ENCODE results near the gene PRKCQ.
"Not testable (repeated sequence)": the region's sequence is repeated elsewhere in the genome, so short reads cannot be mapped to it uniquely, and the experiment has no call there.

PRKCQ gene

GRCh38 chr10:6593241-6593671, 13.2 kb upstream of the PRKCQ start:
- FAIRE-seq, result no peak

GRCh38 chr10:6592080-6592479, 12.0 kb upstream of the PRKCQ start:
- no peak for FAIRE-seq

GRCh38 chr10:6591668-6592067, 11.6 kb upstream of the PRKCQ start:
- FAIRE-seq, result no peak

- FAIRE-seq, result no peak
Measured at GRCh38 chr10:6590100-6590499, 10.0 kb upstream of the PRKCQ start.

GRCh38 chr10:6589287-6590094, 9.4 kb upstream of the PRKCQ start:
- no peak for FAIRE-seq

- no peak for FAIRE-seq
Measured at GRCh38 chr10:6588845-6589244, 8.8 kb upstream of the PRKCQ start.

DNA sequence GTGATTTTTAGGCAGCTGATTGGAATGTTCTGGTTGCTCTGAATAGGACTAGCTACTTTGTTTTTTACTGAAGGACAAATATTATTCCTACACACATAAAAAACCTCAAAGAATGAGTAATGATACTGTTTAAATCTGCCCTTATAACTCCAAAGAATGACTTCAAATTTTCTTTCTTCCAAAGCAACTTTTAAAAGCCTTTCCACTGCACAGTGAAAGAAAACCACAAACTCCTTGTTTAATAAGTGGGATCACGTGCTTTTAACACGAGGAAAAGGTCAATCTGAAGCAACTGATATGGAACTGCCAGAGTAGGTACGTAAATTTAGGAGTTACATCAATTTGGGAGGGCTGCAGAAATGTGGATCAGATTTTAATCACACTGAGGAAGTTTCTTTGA, 8.0 kb upstream of the PRKCQ start:
- no peak for FAIRE-seq

- FAIRE-seq, result no peak
Measured at GRCh38 chr10:6586501-6586900, 6.4 kb upstream of the PRKCQ start.

GRCh38 chr10:6583447-6583846, 3.4 kb upstream of the PRKCQ start:
- FAIRE-seq, result no peak

DNA sequence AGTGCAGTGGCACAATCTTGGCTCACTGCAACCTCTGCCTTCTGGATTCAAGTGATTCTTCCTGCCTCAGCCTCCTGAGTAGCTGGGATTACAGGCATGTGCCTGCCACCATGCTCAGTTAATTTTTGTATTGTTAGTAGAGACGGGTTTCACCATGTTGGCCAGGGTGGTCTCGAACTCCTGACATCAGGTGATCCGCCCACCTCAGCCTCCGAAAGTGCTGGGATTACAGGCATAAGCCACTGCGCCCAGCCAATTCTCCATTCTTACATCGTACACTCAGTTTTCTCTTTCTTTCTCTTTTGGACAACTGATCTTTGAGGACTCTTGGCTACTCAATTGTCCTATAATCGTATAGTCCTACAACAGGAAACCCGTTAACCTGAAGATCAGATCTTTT, 2.8 kb upstream of the PRKCQ start:
- not testable (repeated sequence) for FAIRE-seq

DNA sequence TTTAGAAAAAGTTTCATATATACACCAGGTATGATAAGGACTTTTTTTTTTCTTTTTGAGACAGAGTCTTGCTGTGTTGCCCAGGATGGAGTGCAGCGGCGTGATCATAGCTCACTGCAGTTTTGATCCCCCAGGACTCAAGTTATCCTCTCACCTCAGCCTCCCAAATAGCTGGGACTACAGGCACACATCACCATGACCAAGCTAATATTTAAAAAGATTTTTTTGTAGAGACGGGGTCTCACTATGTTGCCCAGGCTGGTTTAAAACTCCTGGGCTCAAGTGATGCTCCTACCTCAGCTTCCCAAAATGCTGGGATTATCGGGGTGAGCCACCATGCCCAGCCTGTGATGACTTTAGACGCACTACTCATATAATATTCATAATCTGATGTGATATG, 2.2 kb upstream of the PRKCQ start:
- FAIRE-seq, result no peak

DNA sequence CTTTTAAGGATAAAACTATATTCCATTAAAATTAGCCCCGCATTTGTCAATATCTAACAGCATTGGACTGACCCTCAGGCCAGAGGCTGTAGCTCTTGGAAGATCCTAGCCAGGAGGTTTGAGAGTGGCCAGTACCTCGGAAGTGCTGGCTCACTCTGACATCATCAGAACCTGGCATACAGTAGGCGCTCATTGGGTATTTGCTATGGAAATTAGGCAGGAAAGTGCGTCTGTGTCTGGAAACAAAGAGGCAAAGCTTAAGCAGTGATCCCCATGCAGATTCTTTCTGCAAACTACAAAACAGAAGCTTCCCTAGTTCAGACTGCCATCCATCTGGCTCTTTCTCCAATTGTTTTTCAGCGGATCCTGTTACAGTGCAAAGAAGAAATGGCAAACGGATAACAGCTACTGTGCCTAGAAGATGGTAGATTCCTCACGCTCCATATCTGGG, 1.7 kb upstream of the PRKCQ start:
- FAIRE-seq, result no peak

DNA sequence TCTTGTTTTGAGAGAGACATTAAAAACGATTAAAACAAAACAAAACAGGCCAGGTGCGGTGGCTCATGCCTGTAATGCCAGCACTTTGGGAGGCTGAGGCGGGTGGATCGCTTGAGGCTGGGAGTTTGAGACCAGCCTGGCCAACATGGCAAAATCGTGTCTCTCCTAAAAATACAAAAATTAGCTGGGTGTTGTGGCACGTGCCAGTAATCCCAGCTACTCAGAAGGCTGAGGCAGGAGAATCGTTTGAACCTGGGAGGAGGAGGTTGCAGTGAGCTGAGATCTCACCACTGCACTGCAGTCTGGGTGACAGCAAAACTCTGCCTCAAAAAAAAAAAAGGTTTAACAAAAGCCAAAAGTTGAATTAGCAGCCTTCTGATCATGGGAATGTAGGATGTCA, 1.1 kb upstream of the PRKCQ start:
- not testable (repeated sequence) for FAIRE-seq

DNA sequence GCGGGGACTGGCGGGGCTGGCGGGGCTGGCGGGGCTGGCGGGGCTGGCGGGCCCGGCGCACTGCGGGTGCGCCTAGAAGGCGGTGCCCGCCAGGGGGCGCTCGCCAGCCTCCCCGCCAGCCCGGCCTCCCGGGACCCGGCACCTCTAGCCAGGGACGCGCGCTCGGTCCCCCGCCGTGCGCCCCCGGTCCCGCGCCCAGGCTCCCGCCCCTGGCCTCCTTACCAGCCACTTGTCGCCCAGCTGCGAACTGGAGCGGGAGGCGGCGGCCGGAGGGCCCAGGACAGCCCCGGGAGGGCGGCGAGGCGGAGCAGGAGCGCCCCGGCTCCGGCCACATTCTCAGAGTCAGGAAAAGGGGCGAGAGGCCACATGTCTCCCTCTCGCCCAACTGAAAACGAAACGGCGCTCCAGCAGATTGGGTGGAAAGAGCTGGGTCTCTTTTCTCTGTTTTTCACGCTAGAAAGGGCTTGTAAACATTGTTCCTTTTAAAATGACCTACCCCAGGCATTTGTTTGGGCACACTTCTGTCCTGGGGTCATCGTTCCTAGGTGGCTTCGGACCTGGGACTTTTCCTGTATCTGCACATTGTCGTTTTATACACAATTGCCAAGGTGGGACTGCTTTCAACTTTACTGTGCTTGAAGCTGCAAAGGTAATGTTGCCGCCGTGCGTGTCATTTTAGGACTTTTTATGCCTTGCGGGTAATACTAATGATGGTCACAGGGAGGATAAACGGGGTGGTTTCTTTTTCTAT, 378 bp upstream of the PRKCQ start:
- FAIRE-seq, result no peak

GRCh38 chr10:6579183-6579903, 733 bp downstream of the PRKCQ start:
- no peak for FAIRE-seq

DNA sequence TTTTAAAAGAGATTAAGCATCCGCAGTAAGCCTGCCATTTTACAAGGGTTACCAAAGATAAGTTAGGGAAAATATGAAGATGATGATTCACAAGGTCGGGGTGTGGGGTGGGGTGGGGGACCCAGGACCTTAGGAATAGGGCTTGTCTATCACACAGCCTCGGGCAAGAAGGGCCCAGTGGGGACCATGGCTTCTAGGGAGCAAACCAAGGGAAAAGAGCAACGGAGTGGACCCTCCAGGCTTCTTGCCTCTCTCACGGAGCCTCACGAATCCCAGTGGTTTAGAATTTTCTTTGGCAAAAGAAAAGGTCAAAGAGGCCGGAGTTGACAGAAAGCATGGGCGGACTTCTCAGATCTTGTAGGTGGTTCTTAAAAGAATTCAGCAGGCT, 1.3 kb downstream of the PRKCQ start:
- FAIRE-seq, result no peak

- FAIRE-seq, result no peak
Measured at GRCh38 chr10:6578251-6578771, 1.8 kb downstream of the PRKCQ start.

DNA sequence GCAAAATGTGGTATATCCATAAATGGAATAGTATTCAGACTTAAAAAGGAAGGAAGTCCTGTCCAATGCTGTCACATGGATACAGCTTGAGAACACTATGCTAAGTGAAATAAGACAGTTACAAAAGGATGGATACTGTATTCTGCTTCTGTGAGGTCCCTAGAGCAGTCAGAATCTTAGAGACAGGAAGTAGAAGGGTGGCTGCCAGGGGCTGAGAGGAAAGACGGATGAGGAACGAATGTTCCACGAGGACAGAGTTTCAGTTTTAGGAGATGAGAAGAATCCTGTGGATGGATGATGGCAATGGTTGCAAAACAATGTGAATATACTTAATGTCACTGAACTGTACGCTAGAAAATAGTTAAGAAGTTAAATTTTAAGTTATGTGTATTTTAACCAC, 3.8 kb downstream of the PRKCQ start:
- FAIRE-seq, result no peak

DNA sequence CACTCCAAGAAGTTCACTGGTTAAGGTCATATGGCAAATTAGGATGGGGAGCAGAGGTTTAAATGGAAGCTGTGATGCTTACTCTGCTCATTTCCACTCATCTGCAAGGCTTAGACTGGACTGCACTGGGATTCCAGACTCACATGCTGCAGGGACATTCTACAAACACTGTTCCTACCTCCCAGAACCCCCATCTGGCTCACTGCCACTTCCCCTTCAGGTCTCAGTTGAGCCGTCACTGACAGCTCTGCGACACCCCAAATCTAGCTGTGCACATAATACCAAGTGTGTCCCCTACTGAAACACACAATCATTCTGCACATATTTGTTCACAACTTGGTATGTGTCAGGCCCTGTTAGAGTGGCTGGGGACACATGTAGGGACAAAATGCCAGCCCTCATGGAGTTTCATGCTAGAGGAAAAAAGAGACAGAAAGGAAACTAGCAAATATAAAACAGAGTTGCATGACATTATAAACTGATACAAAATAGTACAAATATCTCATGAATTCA, 5.4 kb downstream of the PRKCQ start:
- no peak for FAIRE-seq

DNA sequence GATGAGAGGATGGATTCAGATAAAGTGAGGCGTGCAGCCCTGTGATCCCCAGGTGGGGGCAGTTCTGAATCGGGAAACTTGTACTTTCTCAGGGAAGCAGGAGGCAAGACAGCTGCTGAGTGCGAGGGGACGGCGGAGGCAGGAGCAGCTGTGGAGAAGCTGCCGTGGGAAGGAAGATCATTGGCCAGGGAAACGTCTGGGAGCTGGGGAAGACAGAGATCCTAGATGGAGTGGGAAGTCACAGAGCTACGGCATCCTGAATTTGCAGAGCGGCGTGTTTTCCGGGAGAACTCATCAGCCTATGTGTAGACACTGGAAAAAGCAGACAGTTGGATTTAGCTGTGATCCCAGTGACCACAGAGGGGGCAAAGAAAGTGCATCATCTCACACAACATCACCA, 9.2 kb downstream of the PRKCQ start:
- no peak for FAIRE-seq

DNA sequence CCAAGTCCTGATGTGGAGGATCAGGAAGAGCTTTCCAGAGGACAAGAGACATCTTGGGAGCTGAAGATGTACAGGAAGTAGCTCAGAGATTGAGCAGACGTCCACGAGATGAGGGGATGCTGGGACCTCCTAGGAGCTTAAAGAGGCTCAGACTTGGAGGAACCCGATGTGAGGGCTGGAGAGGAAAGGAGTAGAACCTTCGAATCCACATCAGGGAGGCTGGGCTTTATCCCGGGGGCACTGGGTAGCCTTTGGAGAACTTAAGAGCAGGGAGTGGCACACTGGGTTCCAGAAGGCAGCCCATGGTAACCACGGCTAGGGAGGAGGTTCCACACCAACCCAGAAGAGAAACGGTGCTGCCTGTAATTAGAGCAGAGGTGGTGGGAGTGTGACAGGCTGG, 10.8 kb downstream of the PRKCQ start:
- FAIRE-seq, result no peak

DNA sequence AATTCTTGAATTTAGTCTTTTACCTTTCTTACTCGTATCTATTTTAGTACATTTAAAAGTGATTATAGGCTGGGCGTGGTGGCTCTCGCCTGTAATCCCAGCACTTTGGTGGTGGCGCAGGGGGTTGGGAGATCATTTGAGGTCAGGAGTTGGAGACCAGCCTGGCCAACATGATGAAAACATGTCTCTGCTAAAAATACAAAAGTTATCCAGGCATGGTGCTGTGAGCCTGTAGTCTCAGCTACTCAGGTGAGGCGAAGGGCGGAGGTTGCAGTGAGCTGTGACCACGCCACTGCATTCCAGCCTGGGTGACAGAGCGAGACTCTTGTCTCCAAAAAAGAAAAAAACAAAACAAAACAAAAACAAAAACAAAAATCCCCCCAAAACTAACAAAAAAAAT, 12.2 kb downstream of the PRKCQ start:
- no peak for FAIRE-seq

DNA sequence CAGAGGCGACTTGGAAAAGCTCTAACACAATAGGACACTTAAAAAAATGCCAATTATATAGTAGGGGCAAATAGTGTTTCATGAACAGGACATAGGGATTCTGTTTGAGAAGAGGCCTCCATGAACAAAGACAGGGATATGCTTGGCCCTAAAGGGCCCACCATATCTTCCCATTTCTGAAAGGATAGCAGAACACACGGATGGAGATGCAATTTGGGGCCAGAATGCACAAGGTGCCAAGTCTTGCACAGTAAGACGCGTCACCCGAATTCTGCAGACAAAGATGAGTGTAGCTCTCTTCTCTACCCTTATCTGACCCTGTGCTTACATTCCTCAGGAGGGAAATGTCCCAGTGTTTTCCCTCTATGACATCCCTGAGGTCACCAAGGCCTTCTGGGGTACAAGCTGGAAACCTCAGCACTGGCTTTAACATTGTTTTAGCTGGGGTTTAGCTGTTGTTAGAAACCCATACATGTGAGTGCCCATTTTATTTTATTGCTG, 12.8 kb downstream of the PRKCQ start:
- no peak for FAIRE-seq
